Astrocyte (in vitro differentiated cells and primary cell): ENCODE measurements around the gene MICAL2. TPM values are rescaled to one million over a fixed set of nuclear protein-coding genes. Genes with fewer than 3 reads are reported as not detected.
A peak's percentile ranks its signal among the peaks of the same experiment; 100 is the strongest.

Experiments used
- DNase-seq: peaks from one replicate; pipeline ENCODE4 v3.0.0-alpha.2; 2010; ENCODE audit warnings: low read depth
- FAIRE-seq: peaks from 2 replicates; lab custom pipeline; 2011; peaks lifted over from hg19 to GRCh38; lab: Jason Lieb, UNC
- H2AFZ ChIP-seq: 2 replicates; pipeline ENCODE4 v1.6.0; 2012; ENCODE audit warnings: low read depth, low read length, inconsistent platforms
- H3K27ac ChIP-seq: 2 replicates; pipeline ENCODE4 v1.5.1; 2011; ENCODE audit warnings: low read depth, low read length, inconsistent platforms
- H3K27me3 ChIP-seq: 2 replicates; pipeline ENCODE4 v1.6.0; 2011; ENCODE audit warnings: low read length, inconsistent platforms; ENCODE audit not compliant: insufficient read depth
- H3K36me3 ChIP-seq: 2 replicates; pipeline ENCODE4 v1.5.1; 2011; ENCODE audit warnings: low read length, inconsistent platforms; ENCODE audit not compliant: insufficient read depth
- H3K4me1 ChIP-seq: 2 replicates; pipeline ENCODE4 v1.5.1; 2011; ENCODE audit warnings: low read length, inconsistent platforms; ENCODE audit not compliant: insufficient read depth
- H3K4me2 ChIP-seq: 2 replicates; pipeline ENCODE4 v1.6.0; 2012; ENCODE audit warnings: low read length, inconsistent platforms
- H3K4me3 ChIP-seq: 2 replicates; pipeline ENCODE4 v1.5.1; 2011; ENCODE audit warnings: low read depth, mild to moderate bottlenecking, low read length, inconsistent platforms; ENCODE audit not compliant: insufficient read depth
- H3K79me2 ChIP-seq: 2 replicates; pipeline ENCODE4 v1.6.0; 2012; ENCODE audit warnings: mild to moderate bottlenecking, low read length, inconsistent platforms; ENCODE audit not compliant: insufficient read depth
- H3K9ac ChIP-seq: 2 replicates; pipeline ENCODE4 v1.6.0; 2012; ENCODE audit warnings: mild to moderate bottlenecking, low read length, inconsistent platforms
- H3K9me3 ChIP-seq: 2 replicates; pipeline ENCODE4 v1.5.1; 2012; ENCODE audit warnings: low read depth, mild to moderate bottlenecking, low read length, inconsistent platforms; ENCODE audit not compliant: insufficient read depth
- H4K20me1 ChIP-seq: 2 replicates; pipeline ENCODE4 v1.6.0; 2012; ENCODE audit warnings: low read length, inconsistent platforms; ENCODE audit not compliant: insufficient read depth
- H3K27ac Mint-ChIP-seq: one replicate; pipeline ENCODE4 v1.8.0; 2021; ENCODE audit warnings: mild to moderate bottlenecking, mixed read lengths; ENCODE audit not compliant: unreplicated experiment
- H3K27me3 Mint-ChIP-seq: one replicate; pipeline ENCODE4 v1.8.0; 2021; ENCODE audit warnings: low read depth, mixed read lengths; ENCODE audit not compliant: unreplicated experiment
- H3K36me3 Mint-ChIP-seq: one replicate; pipeline ENCODE4 v1.8.0; 2021; ENCODE audit warnings: low read depth, mixed read lengths; ENCODE audit not compliant: unreplicated experiment
- H3K4me1 Mint-ChIP-seq: one replicate; pipeline ENCODE4 v1.8.0; 2021; ENCODE audit warnings: low read depth, mixed read lengths; ENCODE audit not compliant: unreplicated experiment
- H3K4me3 Mint-ChIP-seq: one replicate; pipeline ENCODE4 v1.8.0; 2021; ENCODE audit warnings: mild to moderate bottlenecking, moderate library complexity, mixed read lengths; ENCODE audit not compliant: unreplicated experiment
- H3K9me3 Mint-ChIP-seq: one replicate; pipeline ENCODE4 v1.8.0; 2021; ENCODE audit warnings: mild to moderate bottlenecking, mixed read lengths; ENCODE audit not compliant: unreplicated experiment
- EZH2 ChIP-seq: IDR thresholded peaks from 2 replicates; pipeline ENCODE4 v1.6.1; 2012; ENCODE audit warnings: mild to moderate bottlenecking, low read length, inconsistent platforms; ENCODE audit not compliant: insufficient read depth
- total RNA-seq: library from RNA; stranded (reverse); gene quantifications from 2 replicates; pipeline ENCODE4 v1.2.1, GENCODE V29; 2021
- TF ChIP-seq, protein P1 (sequence below): IDR thresholded peaks from 2 replicates; pipeline ENCODE4 v1.5.1; 2011; ENCODE audit warnings: low read depth, mild to moderate bottlenecking, inconsistent platforms, low read length, moderate library complexity; ENCODE audit not compliant: insufficient read depth

Gene MICAL2
- total RNA-seq, 1 donor from 2014 or later: 357 TPM

DNA sequence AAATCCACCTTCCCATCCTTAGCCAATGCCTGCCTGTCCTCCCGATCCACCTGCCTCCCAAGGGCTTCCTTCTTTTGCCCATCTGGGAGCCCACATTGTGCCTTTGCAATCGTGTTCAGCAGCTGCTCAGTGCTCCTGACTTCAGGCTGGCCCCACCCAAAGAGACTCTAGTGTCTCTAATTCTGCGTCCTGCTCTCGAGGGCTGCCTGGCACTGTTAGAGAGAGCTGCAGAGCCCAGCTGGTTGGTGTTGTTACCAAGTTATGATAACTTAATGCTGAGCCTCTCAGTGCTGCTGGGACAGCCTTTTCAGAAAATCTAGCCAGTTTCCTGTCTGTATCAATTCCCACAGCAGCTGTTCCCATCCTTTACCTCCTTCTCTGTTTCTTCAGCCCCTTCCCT, 69.1 kb downstream of the MICAL2 start:
- Histone ChIP-seq H3K4me3 (no peak overlapping the region), H4K20me1 (no peaks in the 10 kb centered on the region), H3K4me2 (no peak overlapping the region), H3K9me3 (no peaks in the 10 kb centered on the region), H3K4me1 (peaks cover 84% of the 10 kb centered on the region), H3K36me3 (peaks cover 22% of the 10 kb centered on the region), H3K79me2 (peaks cover 71% of the 10 kb centered on the region), H2AFZ (no peak overlapping the region), H3K27ac (peak overlapping the region; percentile 100), H3K9ac (peak overlapping the region; percentile 69), H3K27me3 (no peaks in the 10 kb centered on the region)
- DNase-seq (no peak), FAIRE-seq (no peak)
- no peaks in the 10 kb centered on the region for H3K9me3 Mint-ChIP-seq
- peak overlapping the region; percentile 30 for H3K4me3 Mint-ChIP-seq
- H3K4me1 Mint-ChIP-seq: peaks cover 82% of the 10 kb centered on the region
- H3K36me3 Mint-ChIP-seq: peaks cover 35% of the 10 kb centered on the region
- TF ChIP-seq, protein P1, sequence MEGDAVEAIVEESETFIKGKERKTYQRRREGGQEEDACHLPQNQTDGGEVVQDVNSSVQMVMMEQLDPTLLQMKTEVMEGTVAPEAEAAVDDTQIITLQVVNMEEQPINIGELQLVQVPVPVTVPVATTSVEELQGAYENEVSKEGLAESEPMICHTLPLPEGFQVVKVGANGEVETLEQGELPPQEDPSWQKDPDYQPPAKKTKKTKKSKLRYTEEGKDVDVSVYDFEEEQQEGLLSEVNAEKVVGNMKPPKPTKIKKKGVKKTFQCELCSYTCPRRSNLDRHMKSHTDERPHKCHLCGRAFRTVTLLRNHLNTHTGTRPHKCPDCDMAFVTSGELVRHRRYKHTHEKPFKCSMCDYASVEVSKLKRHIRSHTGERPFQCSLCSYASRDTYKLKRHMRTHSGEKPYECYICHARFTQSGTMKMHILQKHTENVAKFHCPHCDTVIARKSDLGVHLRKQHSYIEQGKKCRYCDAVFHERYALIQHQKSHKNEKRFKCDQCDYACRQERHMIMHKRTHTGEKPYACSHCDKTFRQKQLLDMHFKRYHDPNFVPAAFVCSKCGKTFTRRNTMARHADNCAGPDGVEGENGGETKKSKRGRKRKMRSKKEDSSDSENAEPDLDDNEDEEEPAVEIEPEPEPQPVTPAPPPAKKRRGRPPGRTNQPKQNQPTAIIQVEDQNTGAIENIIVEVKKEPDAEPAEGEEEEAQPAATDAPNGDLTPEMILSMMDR: no peak
- TF ChIP-seq EZH2: no peak
- H3K27ac Mint-ChIP-seq: peak overlapping the region; percentile 92
- H3K27me3 Mint-ChIP-seq: no peaks in the 10 kb centered on the region

DNA sequence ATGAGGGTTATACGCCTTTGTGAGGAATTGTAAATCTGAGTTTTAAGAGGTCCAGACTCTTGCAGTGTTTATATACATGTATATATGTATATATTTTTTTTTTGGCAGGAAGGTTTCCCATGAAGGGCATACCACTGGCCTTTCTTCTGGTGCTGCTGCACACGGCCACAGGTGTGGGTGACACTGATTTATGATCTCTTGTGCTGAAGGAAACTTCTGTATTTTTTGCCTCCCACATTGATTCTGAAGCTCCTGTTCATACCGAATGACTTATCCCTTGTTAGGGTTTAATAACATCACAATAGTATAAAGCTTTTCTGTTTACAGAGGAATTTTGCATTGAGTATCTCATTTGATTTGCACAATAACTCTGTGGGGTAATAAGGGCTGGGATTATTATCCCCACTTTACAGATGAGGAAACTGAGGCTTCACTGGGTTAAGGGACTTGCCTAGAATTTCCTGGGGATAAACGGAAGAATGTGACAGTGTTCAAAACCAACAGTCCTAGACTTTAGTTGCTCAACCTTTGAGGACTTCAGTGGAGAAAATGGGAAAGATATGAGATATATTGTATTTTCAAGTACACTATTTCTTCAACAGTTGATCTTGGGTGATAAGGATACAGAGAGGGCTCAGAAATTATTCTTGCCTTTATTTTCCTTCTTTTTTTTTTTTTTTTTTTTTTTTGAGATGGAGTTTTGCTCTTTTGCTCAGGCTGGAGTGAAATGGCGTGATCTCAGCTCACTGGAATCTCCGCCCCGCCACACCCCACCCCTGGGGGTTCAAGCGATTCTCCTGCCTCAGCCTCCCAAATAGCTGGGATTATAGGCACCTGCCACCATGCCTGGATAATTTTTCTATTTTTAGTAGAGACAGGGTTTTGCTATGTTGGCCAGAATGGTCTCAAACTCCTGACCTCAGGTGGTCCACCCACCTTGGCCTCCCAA, 70.1 kb downstream of the MICAL2 start:
- DNase-seq (no peak), FAIRE-seq (no peak)
- Histone ChIP-seq H3K4me3 (no peak overlapping the region), H3K27me3 (no peaks in the 10 kb centered on the region), H3K79me2 (peaks cover 76% of the 10 kb centered on the region), H4K20me1 (no peaks in the 10 kb centered on the region), H3K9me3 (no peaks in the 10 kb centered on the region), H3K9ac (peak overlapping the region; percentile 91), H3K36me3 (peaks cover 23% of the 10 kb centered on the region), H3K4me2 (peak overlapping the region; percentile 3), H3K4me1 (peaks cover 82% of the 10 kb centered on the region), H2AFZ (no peak overlapping the region), H3K27ac (peak overlapping the region; percentile 100)
- peak overlapping the region; percentile 30 for H3K4me3 Mint-ChIP-seq
- H3K36me3 Mint-ChIP-seq: peaks cover 35% of the 10 kb centered on the region
- TF ChIP-seq, protein P1: no peak
- TF ChIP-seq EZH2: no peak
- peaks cover 83% of the 10 kb centered on the region for H3K4me1 Mint-ChIP-seq
- H3K9me3 Mint-ChIP-seq: no peaks in the 10 kb centered on the region
- H3K27me3 Mint-ChIP-seq: no peaks in the 10 kb centered on the region
- peak overlapping the region; percentile 92 for H3K27ac Mint-ChIP-seq

DNA sequence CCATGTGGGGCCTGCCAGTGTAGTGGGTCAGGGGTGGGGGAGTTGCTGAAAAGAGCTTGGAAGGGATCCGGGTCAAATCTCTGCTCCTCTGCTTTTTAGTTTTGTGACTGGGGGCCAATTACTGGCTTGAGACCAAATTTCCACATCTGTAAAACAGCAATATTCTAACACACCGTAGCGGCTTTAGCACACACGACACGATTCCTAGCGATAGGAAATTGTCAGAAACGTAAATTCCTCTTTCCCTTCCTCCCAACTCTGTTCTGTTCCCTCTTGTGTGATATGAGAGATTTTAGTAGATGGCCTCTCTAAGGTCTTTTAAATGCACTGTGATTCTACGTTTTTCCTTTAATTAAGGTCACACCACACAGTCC, 71.9 kb downstream of the MICAL2 start:
- Histone ChIP-seq H3K27ac (peak overlapping the region; percentile 100), H3K4me1 (peaks cover 89% of the 10 kb centered on the region), H3K27me3 (no peaks in the 10 kb centered on the region), H3K4me3 (no peak overlapping the region), H2AFZ (no peak overlapping the region), H3K79me2 (peaks cover 80% of the 10 kb centered on the region), H3K9me3 (no peaks in the 10 kb centered on the region), H4K20me1 (no peaks in the 10 kb centered on the region), H3K4me2 (peak overlapping the region; percentile 77), H3K36me3 (peaks cover 16% of the 10 kb centered on the region), H3K9ac (peak overlapping the region; percentile 91)
- H3K4me1 Mint-ChIP-seq: peaks cover 84% of the 10 kb centered on the region
- H3K27ac Mint-ChIP-seq: peak overlapping the region; percentile 98
- no peaks in the 10 kb centered on the region for H3K27me3 Mint-ChIP-seq
- H3K4me3 Mint-ChIP-seq: peak overlapping the region; percentile 20
- peaks cover 40% of the 10 kb centered on the region for H3K36me3 Mint-ChIP-seq
- DNase-seq (no peak), FAIRE-seq (no peak)
- TF ChIP-seq, protein P1: no peak
- no peak for TF ChIP-seq EZH2
- H3K9me3 Mint-ChIP-seq: no peaks in the 10 kb centered on the region
